Measurements from ENCODE around the gene INPP5E. TPM values are rescaled to one million over a fixed set of nuclear protein-coding genes. Genes with fewer than 3 reads are reported as not detected.

The INPP5E gene
- total RNA-seq, 4 donors from 2014 or later, result 6.7 to 19.7 (median 11.2) TPM

DNA sequence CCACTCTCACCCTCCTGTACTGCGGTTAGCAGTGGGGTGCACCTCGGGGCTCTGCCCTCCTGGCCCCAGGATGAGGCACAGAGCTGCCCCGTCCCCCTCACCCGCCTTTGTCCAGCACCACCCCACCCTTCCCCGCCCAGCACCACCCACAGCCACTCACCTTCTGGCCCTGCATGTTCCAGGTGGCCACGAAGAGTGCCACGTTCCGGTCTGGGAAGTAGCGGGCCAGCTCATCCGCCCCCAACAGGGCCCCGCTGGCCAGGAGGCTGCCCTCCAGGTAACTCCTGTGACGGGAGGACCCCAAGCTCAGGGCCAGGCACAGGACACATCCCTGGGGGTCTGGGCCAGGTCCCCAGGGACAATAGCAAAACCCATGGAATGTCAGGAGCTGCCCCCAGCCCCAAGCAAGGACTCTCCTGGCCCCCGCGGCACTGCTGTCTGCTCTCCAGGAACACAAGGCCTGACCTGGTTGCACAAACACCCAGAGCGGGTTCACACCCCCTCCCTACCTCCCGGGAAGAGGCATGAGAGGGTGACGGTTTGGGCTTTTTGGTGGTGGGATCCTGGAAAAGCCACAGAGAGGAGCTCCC lies 5.0 kb downstream of the INPP5E start:
- H3K4me3 ChIP-seq, result no peak overlapping the region
- H3K27me3 ChIP-seq, result no peaks in the 10 kb centered on the region
- H3K36me3 ChIP-seq, result no peaks in the 10 kb centered on the region
- intact Hi-C loops (cut with DNase I; ENCODE audit: low total_unique reads), result no loop called here
- H3K4me1 ChIP-seq, result peaks cover 0 to 12% of the 10 kb centered on the region in 2 donors
- no peak for DNase-seq
- TF ChIP-seq POLR2A (IDR thresholded peaks at IDR 0.05), result no peak
- TF ChIP-seq, protein P1, sequence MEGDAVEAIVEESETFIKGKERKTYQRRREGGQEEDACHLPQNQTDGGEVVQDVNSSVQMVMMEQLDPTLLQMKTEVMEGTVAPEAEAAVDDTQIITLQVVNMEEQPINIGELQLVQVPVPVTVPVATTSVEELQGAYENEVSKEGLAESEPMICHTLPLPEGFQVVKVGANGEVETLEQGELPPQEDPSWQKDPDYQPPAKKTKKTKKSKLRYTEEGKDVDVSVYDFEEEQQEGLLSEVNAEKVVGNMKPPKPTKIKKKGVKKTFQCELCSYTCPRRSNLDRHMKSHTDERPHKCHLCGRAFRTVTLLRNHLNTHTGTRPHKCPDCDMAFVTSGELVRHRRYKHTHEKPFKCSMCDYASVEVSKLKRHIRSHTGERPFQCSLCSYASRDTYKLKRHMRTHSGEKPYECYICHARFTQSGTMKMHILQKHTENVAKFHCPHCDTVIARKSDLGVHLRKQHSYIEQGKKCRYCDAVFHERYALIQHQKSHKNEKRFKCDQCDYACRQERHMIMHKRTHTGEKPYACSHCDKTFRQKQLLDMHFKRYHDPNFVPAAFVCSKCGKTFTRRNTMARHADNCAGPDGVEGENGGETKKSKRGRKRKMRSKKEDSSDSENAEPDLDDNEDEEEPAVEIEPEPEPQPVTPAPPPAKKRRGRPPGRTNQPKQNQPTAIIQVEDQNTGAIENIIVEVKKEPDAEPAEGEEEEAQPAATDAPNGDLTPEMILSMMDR (IDR thresholded peaks at IDR 0.05), result no peak
- no peak overlapping the region for H3K27ac ChIP-seq
- no peaks in the 10 kb centered on the region for H3K9me3 ChIP-seq

DNA sequence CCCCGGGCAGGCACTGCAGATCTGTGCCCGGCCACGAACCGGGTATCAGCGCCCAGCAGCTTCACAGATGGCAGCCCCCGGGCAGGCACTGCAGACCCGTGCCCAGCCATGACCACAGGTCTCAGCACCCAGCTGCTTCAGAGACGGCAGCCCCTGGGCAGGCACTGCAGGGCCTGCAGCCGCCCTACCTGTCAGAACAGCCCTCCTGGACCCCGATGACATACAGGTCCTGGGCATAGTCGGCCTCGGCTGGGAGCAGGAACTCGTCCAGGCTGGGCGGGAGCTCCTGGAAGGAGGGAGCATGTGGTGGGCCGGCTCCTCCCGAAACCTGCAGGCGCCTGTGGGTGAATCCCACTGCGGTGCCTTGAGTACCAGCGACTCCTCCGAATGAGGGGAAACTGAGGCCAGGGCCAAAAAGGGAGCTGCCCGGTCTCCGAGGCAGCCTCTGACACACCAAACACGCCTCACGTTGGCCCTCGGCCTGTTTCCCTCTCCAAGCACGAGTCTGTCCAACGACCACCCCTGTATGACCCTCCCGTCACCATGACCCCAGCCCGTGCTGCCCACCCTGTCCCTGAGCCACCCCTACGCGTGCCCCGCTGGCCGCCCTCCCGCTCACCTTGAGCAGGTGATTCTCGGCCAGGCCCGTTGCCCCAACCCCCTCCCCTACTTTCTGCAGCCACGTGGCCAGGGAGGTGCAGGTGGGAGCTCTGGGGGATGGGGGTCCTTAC lies 5.6 kb downstream of the INPP5E start:
- H3K4me3 ChIP-seq, result no peak overlapping the region
- H3K4me1 ChIP-seq, result peaks cover 0 to 12% of the 10 kb centered on the region in 2 donors
- H3K9me3 ChIP-seq, result no peaks in the 10 kb centered on the region
- TF ChIP-seq, protein P1 (IDR thresholded peaks at IDR 0.05), result no peak
- no peak for TF ChIP-seq POLR2A (IDR thresholded peaks at IDR 0.05)
- H3K27ac ChIP-seq, result no peak overlapping the region
- DNase-seq, result no peak
- intact Hi-C loops (cut with DNase I; ENCODE audit: low total_unique reads), result no loop called here
- H3K36me3 ChIP-seq, result no peaks in the 10 kb centered on the region
- no peaks in the 10 kb centered on the region for H3K27me3 ChIP-seq

DNA sequence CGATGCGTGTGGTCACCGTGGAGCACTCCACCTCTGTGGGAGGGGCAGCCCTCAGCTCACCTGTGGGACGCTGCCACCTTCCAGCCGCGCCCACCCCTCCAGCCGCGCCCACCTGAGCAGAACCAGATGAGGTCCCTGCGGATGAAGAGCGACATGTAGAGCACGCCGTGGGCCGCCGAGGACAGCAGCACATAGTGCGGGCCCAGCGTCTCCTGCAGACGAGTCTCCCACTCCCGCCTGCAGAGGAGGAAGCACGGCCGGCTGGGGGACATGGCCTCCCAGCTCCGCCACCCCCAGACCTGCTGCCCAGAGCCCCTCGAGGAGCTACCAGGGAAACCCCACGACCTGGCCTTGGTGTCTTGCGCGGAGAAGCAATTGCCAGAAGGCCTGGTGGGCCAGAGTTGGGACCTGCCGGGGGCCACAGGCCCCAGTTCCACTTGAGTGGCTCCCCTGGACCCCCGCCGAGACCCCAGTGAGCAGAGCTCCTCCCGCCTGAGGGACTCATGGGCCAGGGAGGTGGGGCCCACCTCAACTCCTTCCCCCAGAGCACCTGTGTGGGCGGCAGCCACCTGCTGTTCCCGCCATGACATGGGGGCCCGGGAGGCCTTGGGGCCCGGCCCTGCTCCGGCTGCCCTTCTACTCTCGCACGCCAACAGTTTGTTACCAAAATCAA lies 6.5 kb downstream of the INPP5E start:
- H3K4me1 ChIP-seq, result peaks cover 0 to 12% of the 10 kb centered on the region in 2 donors
- H3K4me3 ChIP-seq, result no peak overlapping the region
- TF ChIP-seq, protein P1 (IDR thresholded peaks at IDR 0.05), result no peak
- no peak for TF ChIP-seq POLR2A (IDR thresholded peaks at IDR 0.05)
- no peaks in the 10 kb centered on the region for H3K36me3 ChIP-seq
- intact Hi-C loops (cut with DNase I; ENCODE audit: low total_unique reads), result no loop called here
- no peak for DNase-seq
- no peaks in the 10 kb centered on the region for H3K9me3 ChIP-seq
- no peak overlapping the region for H3K27ac ChIP-seq
- H3K27me3 ChIP-seq, result no peaks in the 10 kb centered on the region

DNA sequence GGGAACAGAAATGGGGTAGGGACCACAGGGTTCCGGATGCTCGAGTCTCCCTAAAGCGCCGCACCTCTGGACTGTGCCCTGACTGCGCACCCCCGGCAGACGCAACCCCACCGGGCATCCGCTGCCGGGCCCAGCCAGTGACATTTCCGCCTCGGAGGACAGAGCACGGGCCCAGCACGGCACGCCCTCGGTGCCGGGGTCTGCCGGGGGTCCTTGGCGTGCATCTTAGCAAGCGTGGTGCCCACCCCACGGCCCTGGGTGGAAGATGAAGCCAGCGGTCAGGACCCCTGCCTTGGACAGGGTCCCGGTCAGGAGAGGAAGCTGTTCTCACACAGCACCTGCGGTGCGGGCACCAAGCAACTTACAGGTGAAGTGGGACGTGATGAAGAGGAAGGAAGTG lies 7.1 kb downstream of the INPP5E start:
- TF ChIP-seq, protein P1 (IDR thresholded peaks at IDR 0.05), result no peak
- no peak for TF ChIP-seq POLR2A (IDR thresholded peaks at IDR 0.05)
- no peaks in the 10 kb centered on the region for H3K9me3 ChIP-seq
- intact Hi-C loops (cut with DNase I; ENCODE audit: low total_unique reads), result no loop called here
- no peaks in the 10 kb centered on the region for H3K36me3 ChIP-seq
- H3K27ac ChIP-seq, result no peak overlapping the region
- no peaks in the 10 kb centered on the region for H3K27me3 ChIP-seq
- no peak for DNase-seq
- H3K4me3 ChIP-seq, result no peak overlapping the region
- H3K4me1 ChIP-seq, result peaks cover 0 to 7% of the 10 kb centered on the region in 2 donors

DNA sequence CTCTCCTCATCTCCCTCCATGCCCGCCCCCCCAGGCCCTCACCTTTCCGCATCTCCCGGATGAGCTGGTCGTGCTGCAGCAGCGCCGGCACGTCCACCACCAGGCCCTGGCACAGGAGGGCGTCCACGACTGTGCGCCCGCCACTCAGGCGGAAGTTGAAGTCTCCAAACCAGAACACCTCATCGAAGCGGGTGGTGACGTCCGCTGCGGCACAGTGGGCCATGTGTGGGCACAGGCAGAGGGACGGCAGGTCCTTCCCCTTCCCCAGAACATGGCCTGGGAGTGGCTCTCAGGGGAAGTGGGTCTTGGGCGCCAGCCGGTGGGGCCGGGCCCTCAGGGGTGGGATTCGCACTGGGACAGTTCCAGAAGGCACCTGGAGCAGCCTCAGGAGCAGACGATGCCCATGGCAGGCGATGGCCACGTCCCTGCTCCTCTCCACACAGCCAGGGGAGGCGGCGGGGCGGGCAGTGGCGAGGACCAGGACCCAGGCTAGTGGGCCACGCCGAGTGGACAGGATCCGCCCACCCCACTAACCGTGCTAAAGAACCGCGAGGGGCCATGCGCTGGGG lies 7.8 kb downstream of the INPP5E start:
- no peak for TF ChIP-seq POLR2A (IDR thresholded peaks at IDR 0.05)
- TF ChIP-seq, protein P1 (IDR thresholded peaks at IDR 0.05), result no peak
- Histone ChIP-seq H3K36me3 (no peaks in the 10 kb centered on the region), H3K4me3 (no peak overlapping the region), H3K27ac (no peak overlapping the region), H3K4me1 (no peaks in the 10 kb centered on the region), H3K9me3 (no peaks in the 10 kb centered on the region), H3K27me3 (no peaks in the 10 kb centered on the region)
- no peak for DNase-seq
- intact Hi-C loops (cut with DNase I; ENCODE audit: low total_unique reads), result no loop called here

Data from uterus (tissue), 4 donors.